GM21825 (cell line): ENCODE results near the gene ESPL1.
A peak's percentile ranks its signal among the peaks of the same experiment; 100 is the strongest.

Experiments used
- ATAC-seq: cut with Tn5 transposase; IDR thresholded peaks from one replicate; pipeline ENCODE4 v1.9.1; 2021; ENCODE audit warnings: mild to moderate bottlenecking, moderate library complexity; ENCODE audit not compliant: unreplicated experiment

The ESPL1 gene

DNA sequence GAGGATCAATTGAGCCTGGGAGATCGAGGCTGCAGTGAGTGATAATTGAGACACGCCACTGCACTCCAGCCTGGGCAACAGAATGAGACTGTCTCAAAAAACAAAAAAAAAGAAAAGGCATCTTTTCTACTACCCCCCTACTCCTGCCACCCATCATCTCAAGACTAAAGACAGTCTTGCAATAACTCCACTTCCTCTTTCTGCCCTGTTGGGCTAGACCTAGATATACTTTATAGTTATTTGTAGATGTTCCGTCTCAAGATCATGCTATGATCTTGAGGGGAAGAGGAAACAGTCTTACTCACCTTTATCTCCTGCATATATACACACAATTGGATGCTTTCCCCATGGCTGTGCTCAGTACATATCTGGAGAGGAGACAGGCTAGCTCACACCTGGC lies 12.1 kb upstream of the ESPL1 start:
- no peak for ATAC-seq

DNA sequence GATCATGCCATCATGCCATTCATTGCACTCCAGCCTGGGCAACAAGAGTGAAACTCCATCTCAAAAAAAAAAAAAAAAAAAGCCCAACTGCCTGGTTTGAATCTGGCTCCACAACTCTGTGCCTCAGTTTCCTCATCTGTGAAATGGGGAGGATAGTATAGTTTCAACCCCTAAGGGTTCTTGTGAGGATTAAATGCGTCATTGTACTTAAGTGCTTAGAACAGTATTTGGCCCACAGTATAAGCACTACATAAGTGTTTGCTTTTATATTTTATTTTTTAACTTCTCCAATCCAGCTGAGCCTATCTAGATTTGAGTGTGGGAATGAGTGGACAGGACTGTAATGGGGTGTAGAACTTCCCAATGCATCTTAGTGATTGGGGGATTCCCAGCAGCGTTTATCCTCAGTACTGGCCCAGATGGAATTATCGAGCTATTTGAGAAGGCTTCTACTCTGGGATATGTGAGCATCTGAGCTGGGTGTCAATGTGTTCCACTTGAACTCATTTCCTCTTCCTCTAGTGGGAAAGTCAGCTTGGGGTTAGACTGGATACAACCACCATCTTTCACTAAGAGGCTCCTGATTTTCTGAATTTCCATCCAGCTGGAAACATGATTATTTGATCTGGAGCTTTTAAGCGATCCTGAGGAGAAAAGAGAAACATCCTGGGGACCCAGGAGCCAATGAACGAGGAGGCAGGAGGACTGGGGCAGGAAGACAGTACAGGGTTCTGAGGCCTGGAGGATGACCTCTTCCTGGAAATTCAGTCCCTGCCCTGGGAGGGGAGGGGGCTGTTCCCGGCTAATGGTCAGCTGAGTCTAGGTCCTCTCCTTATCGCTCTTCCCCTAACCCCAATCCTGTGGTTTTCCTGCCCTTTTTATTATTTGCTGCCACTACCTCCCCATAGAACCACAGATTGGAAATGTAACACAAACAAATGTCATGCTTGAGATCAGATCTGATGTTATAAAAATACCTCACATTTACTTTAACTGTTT lies 9.3 kb upstream of the ESPL1 start:
- ATAC-seq = no peak

DNA sequence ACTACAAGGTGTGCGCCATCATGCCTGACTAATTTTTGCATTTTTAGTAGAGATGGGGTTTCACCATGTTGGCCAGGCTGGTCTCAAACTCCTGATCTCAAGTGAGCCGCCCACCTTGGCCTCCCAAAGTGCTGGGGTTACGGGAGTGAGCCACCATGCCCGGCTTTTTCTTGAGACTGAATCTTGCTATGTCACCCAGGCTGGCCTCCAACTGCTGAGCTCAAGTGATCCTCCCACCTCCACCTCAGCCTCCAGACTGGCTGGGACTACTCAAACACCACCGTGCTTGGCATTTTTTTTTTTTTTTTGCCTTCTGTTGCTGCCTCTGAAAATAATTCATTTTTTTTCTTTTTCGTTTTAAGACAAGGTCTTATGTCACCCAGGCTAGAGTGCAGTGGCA lies 8.2 kb upstream of the ESPL1 start:
- no peak for ATAC-seq

DNA sequence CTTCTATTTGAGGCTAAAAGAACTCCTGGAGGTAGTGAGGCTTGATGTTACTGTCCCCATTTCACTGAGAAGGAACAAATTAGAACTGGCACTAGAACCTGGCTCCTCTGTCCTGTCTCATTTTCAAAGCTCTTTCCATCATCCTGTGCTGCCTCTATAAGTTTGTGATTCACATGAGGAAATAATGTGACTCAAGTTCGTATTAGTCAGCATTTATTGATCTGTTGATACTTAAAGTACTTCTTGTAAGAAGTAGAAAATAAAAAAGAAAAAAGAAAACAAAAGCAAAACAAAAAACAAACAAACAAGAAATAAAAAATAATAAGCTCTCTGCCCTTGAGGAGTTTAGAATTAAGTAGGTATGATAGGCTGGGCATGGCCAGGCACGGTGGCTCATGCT lies 2.3 kb upstream of the ESPL1 start:
- ATAC-seq = no peak

DNA sequence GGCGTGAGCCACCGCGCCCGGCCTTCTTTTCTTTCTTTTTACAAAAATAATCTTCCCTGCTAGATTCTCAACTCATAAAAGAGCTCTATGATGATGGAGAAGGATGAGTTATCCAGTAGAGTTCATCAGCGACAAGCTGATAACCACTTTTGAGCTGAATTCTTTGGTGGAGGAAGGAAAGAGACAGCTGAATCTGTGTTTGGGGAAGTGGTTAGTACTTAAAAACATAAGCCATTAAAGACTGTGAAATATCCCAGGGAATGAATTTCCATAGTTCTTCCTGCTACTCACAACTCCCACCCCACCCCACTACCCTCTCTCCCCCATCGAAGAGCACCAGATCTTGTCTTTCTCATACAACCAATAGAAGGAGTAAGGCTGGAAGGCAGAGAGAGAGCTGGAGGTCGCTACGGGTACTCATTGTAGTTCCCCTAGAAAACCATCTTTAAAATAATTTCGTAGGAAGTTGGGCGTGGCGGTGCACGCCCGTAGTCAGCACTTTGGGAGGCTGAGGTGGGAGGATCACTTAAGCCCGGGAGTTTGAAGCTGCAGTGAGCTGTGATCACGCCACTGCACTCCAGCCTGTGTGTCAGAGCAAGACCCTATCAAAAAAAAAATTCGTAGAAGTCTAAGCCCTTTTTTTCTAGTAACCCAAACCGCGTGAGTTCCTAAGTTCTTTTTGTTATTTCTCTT lies 647 bp upstream of the ESPL1 start:
- no peak for ATAC-seq

DNA sequence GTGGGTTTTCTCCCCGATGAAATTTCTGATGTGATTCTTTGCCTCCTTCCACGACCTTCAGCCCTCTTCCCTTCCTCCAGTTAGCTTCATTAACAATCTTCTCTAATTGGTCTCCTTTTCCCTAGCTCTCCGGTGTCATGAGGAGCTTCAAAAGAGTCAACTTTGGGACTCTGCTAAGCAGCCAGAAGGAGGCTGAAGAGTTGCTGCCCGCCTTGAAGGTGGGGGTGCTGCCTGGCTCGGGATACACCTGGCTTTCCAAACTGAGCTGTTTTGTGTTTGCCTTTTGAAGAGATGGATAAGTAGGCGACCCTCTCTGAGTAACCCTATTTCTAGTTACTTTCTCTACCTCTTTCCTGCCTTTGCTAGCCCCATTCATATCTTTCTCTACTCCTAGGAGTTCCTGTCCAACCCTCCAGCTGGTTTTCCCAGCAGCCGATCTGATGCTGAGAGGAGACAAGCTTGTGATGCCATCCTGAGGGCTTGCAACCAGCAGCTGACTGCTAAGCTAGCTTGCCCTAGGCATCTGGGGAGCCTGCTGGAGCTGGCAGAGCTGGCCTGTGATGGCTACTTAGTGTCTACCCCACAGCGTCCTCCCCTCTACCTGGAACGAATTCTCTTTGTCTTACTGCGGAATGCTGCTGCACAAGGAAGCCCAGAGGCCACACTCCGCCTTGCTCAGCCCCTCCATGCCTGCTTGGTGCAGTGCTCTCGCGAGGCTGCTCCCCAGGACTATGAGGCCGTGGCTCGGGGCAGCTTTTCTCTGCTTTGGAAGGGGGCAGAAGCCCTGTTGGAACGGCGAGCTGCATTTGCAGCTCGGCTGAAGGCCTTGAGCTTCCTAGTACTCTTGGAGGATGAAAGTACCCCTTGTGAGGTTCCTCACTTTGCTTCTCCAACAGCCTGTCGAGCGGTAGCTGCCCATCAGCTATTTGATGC lies 797 bp downstream of the ESPL1 start:
- no peak for ATAC-seq

DNA sequence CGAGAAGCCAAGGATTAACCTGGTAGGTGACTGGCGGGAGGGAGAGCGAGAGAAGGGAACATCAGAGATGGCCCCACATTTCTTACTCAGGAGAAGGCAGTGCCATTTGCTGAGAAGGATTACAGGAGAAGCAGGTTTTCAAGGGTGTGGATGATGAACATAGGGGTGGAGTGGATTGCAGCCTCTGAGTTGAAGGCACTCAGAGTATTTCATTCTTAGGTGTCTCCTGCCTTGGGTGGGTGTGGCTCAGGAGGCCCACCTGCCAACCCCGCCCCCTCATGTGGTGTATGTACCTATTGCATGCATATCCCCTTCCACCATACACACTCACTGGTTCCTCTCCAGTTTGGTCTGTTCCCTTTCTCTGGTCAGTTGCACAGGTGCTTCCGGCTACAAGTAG lies 6.3 kb downstream of the ESPL1 start:
- ATAC-seq = no peak

DNA sequence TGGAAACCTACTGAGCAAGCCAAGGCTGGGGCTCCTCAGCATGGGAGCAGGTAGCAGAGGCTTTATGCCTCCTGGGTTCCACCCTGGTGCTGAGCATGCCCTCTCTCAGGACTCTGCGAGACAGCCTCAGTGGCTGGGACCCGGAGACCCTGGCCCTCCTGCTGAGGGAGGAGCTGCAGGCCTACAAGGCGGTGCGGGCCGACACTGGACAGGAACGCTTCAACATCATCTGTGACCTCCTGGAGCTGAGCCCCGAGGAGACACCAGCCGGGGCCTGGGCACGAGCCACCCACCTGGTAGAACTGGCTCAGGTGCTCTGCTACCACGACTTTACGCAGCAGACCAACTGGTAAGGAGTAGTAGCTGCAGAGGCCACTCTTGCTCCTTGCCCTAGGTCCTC lies 8.4 kb downstream of the ESPL1 start:
- no peak for ATAC-seq

DNA sequence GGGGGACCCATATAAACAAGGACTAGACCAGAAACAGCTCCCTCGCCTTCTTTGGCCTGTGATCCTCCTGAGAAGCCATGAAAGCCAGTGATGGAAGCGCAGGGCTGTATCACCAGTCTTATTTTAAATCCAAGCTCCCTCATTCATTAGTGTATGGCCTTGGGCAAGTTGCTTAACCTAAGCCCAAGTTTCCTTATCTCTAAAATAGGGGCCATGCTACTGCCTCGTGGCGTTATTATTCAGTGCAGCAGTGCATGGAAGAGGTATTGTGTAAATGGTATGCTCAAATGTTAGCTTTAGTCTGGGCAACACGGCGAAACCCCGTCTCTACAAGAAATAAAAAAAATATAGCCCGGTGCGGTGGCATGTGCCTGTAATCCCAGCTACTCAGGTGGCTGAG lies 9.9 kb downstream of the ESPL1 start:
- ATAC-seq = no peak

DNA sequence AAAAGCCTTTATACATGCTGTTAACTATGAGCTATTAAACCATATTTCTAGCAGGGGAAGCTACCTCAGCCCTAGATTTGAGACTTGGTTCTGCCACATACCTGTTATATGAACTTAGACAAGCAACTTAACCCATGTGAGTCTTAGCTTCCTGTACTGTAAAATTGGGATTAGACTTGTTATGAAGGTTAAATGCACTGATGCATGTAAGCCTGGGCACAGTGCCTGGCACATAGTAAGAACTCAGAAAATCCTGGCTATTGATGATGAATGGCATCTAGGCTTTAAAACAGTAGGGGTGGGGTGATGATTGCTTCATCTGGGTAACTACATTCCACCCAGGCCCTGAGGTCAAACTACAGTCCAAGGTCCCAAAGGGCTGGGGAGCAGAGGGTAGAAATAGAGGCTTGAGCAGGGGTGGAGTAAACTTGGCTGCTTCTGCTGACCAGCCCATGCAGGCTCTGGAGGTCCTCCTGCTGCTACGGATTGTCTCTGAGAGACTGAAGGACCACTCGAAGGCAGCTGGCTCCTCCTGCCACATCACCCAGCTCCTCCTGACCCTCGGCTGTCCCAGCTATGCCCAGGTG lies 11.3 kb downstream of the ESPL1 start:
- ATAC-seq = no peak

DNA sequence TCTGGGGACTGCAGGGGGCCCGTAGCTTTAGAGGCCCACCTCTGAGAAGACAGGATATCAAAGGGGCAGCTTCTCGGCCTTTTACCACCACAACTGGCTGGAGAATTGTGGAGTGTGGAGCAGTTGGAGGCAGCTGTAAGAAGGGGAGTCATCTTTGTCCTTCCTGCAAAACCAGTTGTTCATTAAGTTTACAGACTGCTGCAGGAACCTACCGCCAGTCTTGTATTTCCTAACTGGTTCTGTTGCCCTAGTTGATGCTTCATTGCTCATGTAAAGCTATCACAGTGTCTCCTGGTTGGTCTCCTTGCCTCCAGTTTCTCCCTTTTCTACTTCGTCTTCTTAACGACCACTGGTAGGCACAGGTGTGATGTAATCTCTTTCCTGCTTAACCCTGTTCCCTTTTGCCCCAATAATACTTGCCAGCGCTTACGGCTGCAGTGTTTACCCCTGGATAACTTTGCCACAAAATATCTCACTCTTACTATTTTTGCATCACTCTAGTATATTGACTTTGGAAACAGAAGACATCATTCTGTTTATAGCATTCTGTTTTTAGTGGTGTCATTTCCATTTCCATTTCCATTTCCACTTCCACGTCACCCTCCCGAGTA lies 11.9 kb downstream of the ESPL1 start:
- no peak for ATAC-seq

DNA sequence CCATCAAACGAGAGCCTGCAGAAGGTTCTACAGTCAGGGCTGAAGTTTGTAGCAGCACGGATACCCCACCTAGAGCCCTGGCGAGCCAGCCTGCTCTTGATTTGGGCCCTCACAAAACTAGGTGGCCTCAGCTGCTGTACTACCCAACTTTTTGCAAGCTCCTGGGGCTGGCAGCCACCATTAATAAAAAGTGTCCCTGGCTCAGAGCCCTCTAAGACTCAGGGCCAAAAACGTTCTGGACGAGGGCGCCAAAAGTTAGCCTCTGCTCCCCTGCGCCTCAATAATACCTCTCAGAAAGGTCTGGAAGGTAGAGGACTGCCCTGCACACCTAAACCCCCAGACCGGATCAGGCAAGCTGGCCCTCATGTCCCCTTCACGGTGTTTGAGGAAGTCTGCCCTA lies 18.3 kb downstream of the ESPL1 start:
- ATAC-seq = no peak

DNA sequence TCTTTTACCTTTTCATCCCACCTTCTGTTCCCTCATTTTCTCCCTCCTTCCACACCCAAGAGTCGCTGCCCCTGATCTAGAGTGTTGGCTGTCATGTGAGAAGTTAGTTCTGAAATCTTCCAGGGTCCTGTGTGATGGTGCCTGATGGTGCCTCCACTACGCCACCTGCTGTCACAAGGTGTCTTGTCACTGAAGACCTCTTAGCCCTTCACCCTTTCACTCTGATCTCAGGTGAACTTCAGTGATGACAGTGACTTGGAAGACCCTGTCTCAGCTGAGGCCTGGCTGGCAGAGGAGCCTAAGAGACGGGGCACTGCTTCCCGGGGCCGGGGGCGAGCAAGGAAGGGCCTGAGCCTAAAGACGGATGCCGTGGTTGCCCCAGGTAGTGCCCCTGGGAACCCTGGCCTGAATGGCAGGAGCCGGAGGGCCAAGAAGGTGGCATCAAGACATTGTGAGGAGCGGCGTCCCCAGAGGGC lies 19.7 kb downstream of the ESPL1 start:
- ATAC-seq = no peak

DNA sequence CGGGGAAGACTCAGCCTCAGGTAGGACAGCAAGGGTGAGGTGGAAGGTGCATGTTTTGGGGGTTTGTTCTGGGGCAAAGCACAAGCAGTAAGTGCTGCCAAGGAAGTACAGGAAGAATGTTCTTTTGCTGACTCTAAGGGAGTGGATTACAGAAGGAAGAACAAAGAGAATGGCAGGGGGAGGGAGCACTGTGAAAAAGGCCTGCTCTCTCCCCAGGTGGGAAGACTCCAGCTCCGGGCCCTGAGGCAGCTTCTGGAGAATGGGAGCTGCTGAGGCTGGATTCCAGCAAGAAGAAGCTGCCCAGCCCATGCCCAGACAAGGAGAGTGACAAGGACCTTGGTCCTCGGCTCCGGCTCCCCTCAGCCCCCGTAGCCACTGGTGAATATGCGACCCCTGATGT lies 20.2 kb downstream of the ESPL1 start:
- no peak for ATAC-seq

DNA sequence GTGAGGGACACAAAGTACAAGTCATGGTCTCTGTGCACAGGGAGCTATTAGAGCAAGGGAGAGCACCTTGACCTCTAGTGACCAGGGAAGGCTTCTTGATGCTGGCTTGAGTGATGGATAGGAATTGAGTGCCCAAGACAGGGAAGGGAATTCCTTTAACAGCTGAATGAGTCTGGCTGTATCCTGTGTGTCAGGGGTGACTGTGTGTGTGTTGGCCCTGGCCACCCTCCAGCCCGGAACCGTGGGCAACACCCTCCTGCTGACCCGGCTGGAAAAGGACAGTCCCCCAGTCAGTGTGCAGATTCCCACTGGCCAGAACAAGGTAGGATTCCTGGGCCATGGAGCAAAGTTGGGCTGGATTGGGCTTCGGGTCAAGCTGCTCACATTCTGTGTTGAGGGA lies 21.8 kb downstream of the ESPL1 start:
- no peak for ATAC-seq

DNA sequence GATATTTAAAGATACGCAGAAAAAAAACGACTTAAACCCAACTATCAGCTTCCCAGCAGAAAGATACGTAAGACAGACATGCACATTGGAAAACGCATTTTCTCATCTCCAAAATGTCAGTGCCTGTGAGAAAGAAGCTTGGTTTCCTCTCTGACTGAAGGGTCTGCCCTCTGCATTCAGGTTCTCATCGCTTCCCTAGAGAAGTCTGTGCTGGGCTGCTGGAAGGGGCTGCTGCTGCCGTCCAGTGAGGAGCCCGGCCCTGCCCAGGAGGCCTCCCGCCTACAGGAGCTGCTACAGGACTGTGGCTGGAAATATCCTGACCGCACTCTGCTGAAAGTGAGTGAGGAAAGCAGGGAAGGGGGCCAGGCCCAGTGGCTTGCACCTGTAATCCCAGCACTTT lies 22.6 kb downstream of the ESPL1 start:
- no peak for ATAC-seq

DNA sequence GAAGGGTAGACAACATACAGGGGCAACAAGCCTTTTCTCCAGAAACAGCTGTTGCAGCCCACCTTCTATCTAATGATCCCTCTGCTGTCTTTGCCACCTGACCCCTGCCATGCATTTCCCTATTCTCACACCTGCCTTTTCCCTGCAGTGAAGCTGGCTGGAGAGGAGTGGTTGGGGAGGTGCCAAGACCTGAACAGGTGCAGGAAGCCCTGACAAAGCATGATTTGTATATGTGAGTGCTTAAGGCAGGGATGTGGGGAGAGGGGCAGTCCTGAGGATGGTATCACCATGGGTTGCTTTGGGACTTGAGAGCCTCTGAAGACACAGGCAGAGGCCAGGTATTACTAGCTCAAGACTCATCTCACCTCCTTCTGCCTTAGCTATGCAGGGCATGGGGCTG lies 24.3 kb downstream of the ESPL1 start:
- ATAC-seq = no peak

DNA sequence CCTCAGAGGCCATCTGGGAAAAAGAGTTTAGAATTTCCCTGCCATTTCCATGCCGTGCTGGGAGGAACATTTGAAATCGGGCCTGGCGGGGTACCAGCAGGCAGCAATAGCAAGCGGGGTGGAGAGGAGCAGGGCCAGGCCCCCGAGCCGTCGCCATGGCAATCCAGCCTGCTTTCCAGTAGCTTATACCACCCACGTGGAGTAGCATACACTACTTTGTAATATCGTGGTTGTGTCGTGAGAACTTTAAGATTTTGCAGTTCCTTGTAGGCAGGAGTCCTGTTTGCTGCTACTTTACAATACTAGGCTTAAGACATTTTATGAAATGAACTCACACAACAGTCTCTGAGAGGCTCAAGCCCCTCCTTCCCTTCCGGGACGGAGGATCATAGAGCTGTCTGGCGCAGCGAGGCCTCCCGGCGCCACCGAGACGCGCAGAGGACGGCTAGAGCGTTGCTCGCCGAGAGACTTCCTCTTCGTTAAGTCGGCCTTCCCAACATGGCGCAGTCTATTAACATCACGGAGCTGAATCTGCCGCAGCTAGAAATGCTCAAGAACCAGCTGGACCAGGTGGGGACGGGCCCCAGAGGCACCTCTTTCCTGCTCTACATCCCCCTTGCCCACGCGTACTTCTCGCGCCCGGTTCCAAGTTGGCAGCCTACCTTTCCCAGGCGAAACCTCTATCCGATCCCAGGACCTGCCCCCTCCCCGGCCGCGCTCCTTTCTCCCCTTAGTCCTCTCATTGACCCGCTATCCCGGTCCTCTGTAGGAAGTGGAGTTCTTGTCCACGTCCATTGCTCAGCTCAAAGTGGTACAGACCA lies 27.2 kb downstream of the ESPL1 start, which contains the start of gene PFDN5:
Gene PFDN5 (plus strand): TSS at position 473 of the 821 bp plus-strand sequence. CDS start 26 bp downstream, at position 499.
- ATAC-seq = peak; percentile 85

DNA sequence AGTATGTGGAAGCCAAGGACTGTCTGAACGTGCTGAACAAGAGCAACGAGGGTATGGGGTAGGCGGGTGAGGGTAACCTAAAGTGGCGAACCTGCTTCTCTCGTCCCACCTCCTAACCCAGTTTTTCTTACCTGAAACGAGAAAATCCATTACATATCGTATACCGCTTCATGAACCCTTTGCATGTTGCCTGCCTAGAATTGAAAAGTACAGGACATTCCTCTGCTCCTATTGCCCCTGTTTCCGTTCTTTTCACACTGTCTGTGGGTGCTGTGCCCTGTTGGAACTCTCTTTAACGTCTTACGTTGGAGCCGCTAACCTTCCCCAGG lies 27.8 kb downstream of the ESPL1 start:
- no peak for ATAC-seq
